Measurements from ENCODE around the gene NABP1.

The NABP1 gene

GRCh38 chr2:191715471-191715870 is 37.5 kb downstream of the NABP1 start:
- no peak overlapping the region for H3K27ac ChIP-seq (ENCODE audit: low read depth, low read length)
- H3K27me3 ChIP-seq (ENCODE audit: control insufficient read depth in 5 of 5, insufficient read depth in 4 of 5, low read length in 5 of 5): no peaks in the 10 kb centered on the region

GRCh38 chr2:191719261-191719660 is 41.3 kb downstream of the NABP1 start:
- H3K36me3 ChIP-seq (ENCODE audit: control insufficient read depth in 5 of 5, insufficient read depth in 5 of 5, low read length in 5 of 5): no peaks in the 10 kb centered on the region
- H3K27ac ChIP-seq (ENCODE audit: low read depth, low read length): no peak overlapping the region
- no peaks in the 10 kb centered on the region for H3K27me3 ChIP-seq (ENCODE audit: control insufficient read depth in 5 of 5, insufficient read depth in 4 of 5, low read length in 5 of 5)
- no peak overlapping the region for H3K4me3 ChIP-seq (ENCODE audit: low read depth in 1 of 5, low read length in 5 of 5)
- H3K9me3 ChIP-seq (ENCODE audit: control insufficient read depth in 5 of 5, low read length in 5 of 5): no peaks in the 10 kb centered on the region
- no peak overlapping the region for H3K9ac ChIP-seq (ENCODE audit: low read length in 5 of 5)
- no peaks in the 10 kb centered on the region for H3K4me1 ChIP-seq (ENCODE audit: control insufficient read depth in 5 of 5, insufficient read depth in 5 of 5, low read length in 5 of 5)

More at GRCh38 chr2:191715471-191715870, 37.5 kb downstream of the NABP1 start:
- Histone ChIP-seq H3K36me3 (ENCODE audit: control insufficient read depth in 5 of 5, insufficient read depth in 5 of 5, low read length in 5 of 5) (no peaks in the 10 kb centered on the region), H3K4me1 (ENCODE audit: control insufficient read depth in 5 of 5, insufficient read depth in 5 of 5, low read length in 5 of 5) (no peaks in the 10 kb centered on the region), H3K9ac (ENCODE audit: low read length in 5 of 5) (no peak overlapping the region), H3K9me3 (ENCODE audit: control insufficient read depth in 5 of 5, low read length in 5 of 5) (no peaks in the 10 kb centered on the region), H3K4me3 (ENCODE audit: low read depth in 1 of 5, low read length in 5 of 5) (no peak overlapping the region)

GRCh38 chr2:191719938-191720337 is 42.0 kb downstream of the NABP1 start:
- Histone ChIP-seq H3K9me3 (ENCODE audit: control insufficient read depth in 5 of 5, low read length in 5 of 5) (no peaks in the 10 kb centered on the region), H3K4me1 (ENCODE audit: control insufficient read depth in 5 of 5, insufficient read depth in 5 of 5, low read length in 5 of 5) (no peaks in the 10 kb centered on the region), H3K9ac (ENCODE audit: low read length in 5 of 5) (no peak overlapping the region), H3K4me3 (ENCODE audit: low read depth in 1 of 5, low read length in 5 of 5) (no peak overlapping the region), H3K36me3 (ENCODE audit: control insufficient read depth in 5 of 5, insufficient read depth in 5 of 5, low read length in 5 of 5) (no peaks in the 10 kb centered on the region), H3K27ac (ENCODE audit: low read depth, low read length) (no peak overlapping the region), H3K27me3 (ENCODE audit: control insufficient read depth in 5 of 5, insufficient read depth in 4 of 5, low read length in 5 of 5) (no peaks in the 10 kb centered on the region)

GRCh38 chr2:191721331-191721730 is 43.4 kb downstream of the NABP1 start:
- Histone ChIP-seq H3K9me3 (ENCODE audit: control insufficient read depth in 5 of 5, low read length in 5 of 5) (no peaks in the 10 kb centered on the region), H3K27me3 (ENCODE audit: control insufficient read depth in 5 of 5, insufficient read depth in 4 of 5, low read length in 5 of 5) (no peaks in the 10 kb centered on the region), H3K4me1 (ENCODE audit: control insufficient read depth in 5 of 5, insufficient read depth in 5 of 5, low read length in 5 of 5) (no peaks in the 10 kb centered on the region), H3K4me3 (ENCODE audit: low read depth in 1 of 5, low read length in 5 of 5) (no peak overlapping the region), H3K36me3 (ENCODE audit: control insufficient read depth in 5 of 5, insufficient read depth in 5 of 5, low read length in 5 of 5) (no peaks in the 10 kb centered on the region), H3K9ac (ENCODE audit: low read length in 5 of 5) (no peak overlapping the region), H3K27ac (ENCODE audit: low read depth, low read length) (no peak overlapping the region)

GRCh38 chr2:191724015-191724414 is 46.1 kb downstream of the NABP1 start:
- Histone ChIP-seq H3K4me3 (ENCODE audit: low read depth in 1 of 5, low read length in 5 of 5) (no peak overlapping the region), H3K36me3 (ENCODE audit: control insufficient read depth in 5 of 5, insufficient read depth in 5 of 5, low read length in 5 of 5) (no peaks in the 10 kb centered on the region), H3K27me3 (ENCODE audit: control insufficient read depth in 5 of 5, insufficient read depth in 4 of 5, low read length in 5 of 5) (no peaks in the 10 kb centered on the region), H3K9ac (ENCODE audit: low read length in 5 of 5) (no peak overlapping the region), H3K4me1 (ENCODE audit: control insufficient read depth in 5 of 5, insufficient read depth in 5 of 5, low read length in 5 of 5) (no peaks in the 10 kb centered on the region), H3K27ac (ENCODE audit: low read depth, low read length) (no peak overlapping the region), H3K9me3 (ENCODE audit: control insufficient read depth in 5 of 5, low read length in 5 of 5) (no peaks in the 10 kb centered on the region)

- Histone ChIP-seq H3K27ac (ENCODE audit: low read depth, low read length) (no peak overlapping the region), H3K27me3 (ENCODE audit: control insufficient read depth in 5 of 5, insufficient read depth in 4 of 5, low read length in 5 of 5) (no peaks in the 10 kb centered on the region), H3K4me3 (ENCODE audit: low read depth in 1 of 5, low read length in 5 of 5) (no peak overlapping the region), H3K36me3 (ENCODE audit: control insufficient read depth in 5 of 5, insufficient read depth in 5 of 5, low read length in 5 of 5) (no peaks in the 10 kb centered on the region), H3K9me3 (ENCODE audit: control insufficient read depth in 5 of 5, low read length in 5 of 5) (no peaks in the 10 kb centered on the region), H3K9ac (ENCODE audit: low read length in 5 of 5) (no peak overlapping the region), H3K4me1 (ENCODE audit: control insufficient read depth in 5 of 5, insufficient read depth in 5 of 5, low read length in 5 of 5) (no peaks in the 10 kb centered on the region)
These were observed 51.1 kb downstream of the NABP1 start for GRCh38 chr2:191728750-191729624.

- H3K9ac ChIP-seq (ENCODE audit: low read length in 5 of 5): no peak overlapping the region
- no peaks in the 10 kb centered on the region for H3K4me1 ChIP-seq (ENCODE audit: control insufficient read depth in 5 of 5, insufficient read depth in 5 of 5, low read length in 5 of 5)
- no peak overlapping the region for H3K4me3 ChIP-seq (ENCODE audit: low read depth in 1 of 5, low read length in 5 of 5)
- H3K27ac ChIP-seq (ENCODE audit: low read depth, low read length): no peak overlapping the region
- H3K27me3 ChIP-seq (ENCODE audit: control insufficient read depth in 5 of 5, insufficient read depth in 4 of 5, low read length in 5 of 5): no peaks in the 10 kb centered on the region
- no peaks in the 10 kb centered on the region for H3K36me3 ChIP-seq (ENCODE audit: control insufficient read depth in 5 of 5, insufficient read depth in 5 of 5, low read length in 5 of 5)
- H3K9me3 ChIP-seq (ENCODE audit: control insufficient read depth in 5 of 5, low read length in 5 of 5): no peaks in the 10 kb centered on the region
These were observed 52.3 kb downstream of the NABP1 start for GRCh38 chr2:191730263-191730662.

Data from subcutaneous abdominal adipose tissue (tissue), 5 donors.